ENCODE measurements around the gene KLF7.
A peak's percentile ranks its signal among the peaks of the same experiment; 100 is the strongest.
"Not testable (repeated sequence)": the region's sequence is repeated elsewhere in the genome, so short reads cannot be mapped to it uniquely, and the experiment has no call there.

Gene KLF7

DNA sequence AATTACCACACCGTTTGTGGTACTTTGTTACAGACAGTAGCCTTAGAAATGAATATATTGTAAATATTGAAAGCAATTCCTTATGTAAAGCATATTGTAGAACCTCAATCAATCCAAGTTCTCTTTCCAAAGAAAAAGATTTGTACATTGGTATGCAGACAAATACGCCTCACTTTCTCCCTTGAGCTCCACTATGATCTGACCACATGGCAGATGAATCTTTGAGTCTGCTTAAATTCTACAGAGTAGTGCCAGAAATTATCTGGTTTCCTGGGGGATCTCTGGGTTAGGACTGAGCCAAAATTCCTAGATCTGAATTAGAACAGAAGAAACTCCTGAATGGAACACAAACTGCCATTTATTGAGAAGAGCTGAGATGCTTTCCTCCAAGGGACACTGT lies 127.4 kb downstream of the KLF7 start:
- H3K9me3 ChIP-seq (ENCODE audit: insufficient read depth, low read depth, low read length) = peaks cover 6% of the 10 kb centered on the region
- peaks cover 48% of the 10 kb centered on the region for H3K4me1 ChIP-seq (ENCODE audit: insufficient read depth, low read length)
- 92% methylated on average over 1 of the region's 2 CpGs for WGBS
- no peak overlapping the region for H3K9ac ChIP-seq (ENCODE audit: low read depth, low read length)
- no peaks in the 10 kb centered on the region for H3K27me3 ChIP-seq (ENCODE audit: insufficient read depth, low read length)
- peaks cover 2% of the 10 kb centered on the region; the same call in 1 of the 2 replicates for H3K36me3 ChIP-seq (ENCODE audit: insufficient read depth, low read length)
- H3K27ac ChIP-seq (ENCODE audit: low read depth, low read length) = peak overlapping the region; percentile 94
- no peak overlapping the region for H3K4me3 ChIP-seq (ENCODE audit: low read length)

DNA sequence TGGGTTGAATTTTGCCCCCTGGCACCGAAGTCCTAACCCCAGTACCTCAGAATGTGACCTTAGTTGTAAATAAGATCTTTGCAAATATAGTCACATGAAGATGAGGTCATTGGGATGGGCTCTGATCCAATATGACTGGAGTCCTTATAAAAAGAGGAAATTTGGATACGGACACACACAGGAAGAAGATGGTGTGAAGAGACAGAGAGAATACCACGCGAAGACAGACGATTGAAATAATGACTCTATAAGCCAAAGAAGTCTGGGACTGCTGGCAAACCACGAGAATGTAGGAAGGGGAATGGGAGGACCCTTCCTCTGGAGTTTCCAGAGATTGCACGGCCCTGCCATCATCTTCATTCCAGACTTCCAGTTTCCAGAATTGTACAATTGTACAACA lies 127.9 kb downstream of the KLF7 start:
- Histone ChIP-seq H3K27ac (ENCODE audit: low read depth, low read length) (peak overlapping the region; percentile 94), H3K9ac (ENCODE audit: low read depth, low read length) (peak overlapping the region; percentile 62)
- WGBS = 78% methylated on average over 7 of the region's 7 CpGs

DNA sequence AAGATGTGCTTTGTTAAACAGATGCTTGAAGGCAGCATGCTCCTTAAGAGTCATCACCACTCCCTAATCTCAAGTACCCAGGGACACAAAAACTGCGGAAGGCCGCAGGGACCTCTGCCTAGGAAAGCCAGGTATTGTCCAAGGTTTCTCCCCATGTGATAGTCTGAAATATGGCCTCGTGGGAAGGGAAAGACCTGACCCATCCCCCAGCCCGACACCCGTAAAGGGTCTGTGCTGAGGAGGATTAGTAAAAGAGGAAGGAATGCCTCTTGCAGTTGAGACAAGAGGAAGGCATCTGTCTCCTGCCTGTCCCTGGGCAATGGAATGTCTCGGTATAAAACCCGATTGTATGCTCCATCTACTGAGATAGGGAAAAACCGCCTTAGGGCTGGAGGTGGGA lies 128.7 kb downstream of the KLF7 start:
- H3K9ac ChIP-seq (ENCODE audit: low read depth, low read length); H3K27me3 ChIP-seq (ENCODE audit: insufficient read depth, low read length); H3K27ac ChIP-seq (ENCODE audit: low read depth, low read length); H3K36me3 ChIP-seq (ENCODE audit: insufficient read depth, low read length); H3K4me3 ChIP-seq (ENCODE audit: low read length): not testable (repeated sequence)
- 13% methylated on average over 4 of the region's 8 CpGs for WGBS
- peaks cover 45% of the 10 kb centered on the region for H3K4me1 ChIP-seq (ENCODE audit: insufficient read depth, low read length)
- peaks cover 16% of the 10 kb centered on the region for H3K9me3 ChIP-seq (ENCODE audit: insufficient read depth, low read depth, low read length)

More for the DNA sequence above, 127.9 kb downstream of the KLF7 start:
- H3K4me1 ChIP-seq (ENCODE audit: insufficient read depth, low read length) = peaks cover 48% of the 10 kb centered on the region
- no peaks in the 10 kb centered on the region for H3K27me3 ChIP-seq (ENCODE audit: insufficient read depth, low read length)
- peaks cover 5% of the 10 kb centered on the region; the same call in 1 of the 2 replicates for H3K36me3 ChIP-seq (ENCODE audit: insufficient read depth, low read length)
- no peak overlapping the region for H3K4me3 ChIP-seq (ENCODE audit: low read length)
- peaks cover 10% of the 10 kb centered on the region for H3K9me3 ChIP-seq (ENCODE audit: insufficient read depth, low read depth, low read length)

DNA sequence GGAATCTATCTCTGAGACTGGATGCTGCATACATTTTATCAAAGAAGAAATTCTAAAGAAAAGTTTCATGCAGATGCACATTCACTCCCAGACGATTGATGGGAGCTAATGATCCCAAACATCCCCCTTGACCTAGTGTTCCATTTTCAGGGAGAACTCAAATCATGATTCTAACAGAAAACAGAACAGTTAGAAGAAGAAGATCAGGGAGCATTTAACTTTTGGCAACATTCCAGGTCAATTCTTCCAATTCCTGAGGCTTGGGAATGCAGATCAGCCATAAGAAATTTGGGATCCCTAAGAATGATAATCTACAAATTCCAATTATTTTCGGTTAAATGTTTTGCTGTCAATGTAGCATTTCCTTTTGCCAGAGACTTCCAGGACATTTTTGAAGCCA lies 129.9 kb downstream of the KLF7 start:
- H3K9ac ChIP-seq (ENCODE audit: low read depth, low read length) = no peak overlapping the region
- peaks cover 5% of the 10 kb centered on the region; the same call in 1 of the 2 replicates for H3K36me3 ChIP-seq (ENCODE audit: insufficient read depth, low read length)
- no peaks in the 10 kb centered on the region for H3K27me3 ChIP-seq (ENCODE audit: insufficient read depth, low read length)
- WGBS = 96% methylated on average over 2 of the region's 2 CpGs
- no peak overlapping the region for H3K4me3 ChIP-seq (ENCODE audit: low read length)
- H3K9me3 ChIP-seq (ENCODE audit: insufficient read depth, low read depth, low read length) = peaks cover 16% of the 10 kb centered on the region
- H3K4me1 ChIP-seq (ENCODE audit: insufficient read depth, low read length) = peaks cover 35% of the 10 kb centered on the region
- H3K27ac ChIP-seq (ENCODE audit: low read depth, low read length) = peak overlapping the region; percentile 96

DNA sequence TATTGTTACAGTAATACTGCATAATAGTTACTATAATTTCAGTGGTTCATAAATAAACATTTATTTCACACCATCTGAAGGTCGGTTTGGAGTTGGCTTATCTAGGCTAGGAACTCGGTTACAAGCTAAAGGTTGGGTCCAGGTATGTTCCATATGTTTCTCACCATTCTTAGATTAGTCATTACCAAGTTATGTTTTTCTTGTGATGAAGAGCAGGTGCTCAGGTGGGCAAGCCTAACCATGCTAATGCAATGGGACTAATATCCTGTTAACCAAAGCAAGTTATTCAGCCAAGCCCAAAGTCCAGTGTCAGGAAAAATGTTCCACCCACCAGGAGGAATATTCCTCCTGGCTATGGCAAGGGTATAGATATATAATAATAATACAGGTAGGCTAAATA lies 133.3 kb downstream of the KLF7 start:
- peaks cover 5% of the 10 kb centered on the region; the same call in 1 of the 2 replicates for H3K36me3 ChIP-seq (ENCODE audit: insufficient read depth, low read length)
- WGBS = 92% methylated on average over 2 of the region's 2 CpGs
- H3K27me3 ChIP-seq (ENCODE audit: insufficient read depth, low read length) = no peaks in the 10 kb centered on the region
- no peak overlapping the region for H3K27ac ChIP-seq (ENCODE audit: low read depth, low read length)
- H3K9me3 ChIP-seq (ENCODE audit: insufficient read depth, low read depth, low read length) = peaks cover 16% of the 10 kb centered on the region
- H3K4me3 ChIP-seq (ENCODE audit: low read length) = no peak overlapping the region
- no peak overlapping the region for H3K9ac ChIP-seq (ENCODE audit: low read depth, low read length)
- peaks cover 12% of the 10 kb centered on the region for H3K4me1 ChIP-seq (ENCODE audit: insufficient read depth, low read length)

All from HUES64 (cell line).